H1 (cell line): ENCODE measurements around the gene NCKAP1. TPM values are rescaled to one million over a fixed set of nuclear protein-coding genes. Genes with fewer than 3 reads are reported as not detected.

Source experiments
- CTCF ChIA-PET: fragments of 300-600 bp; sonication (Branson Sonifier 250); formaldehyde crosslinking; loops from one replicate; lab custom pipeline; 2021; ENCODE audit not compliant: partially characterized antibody; lab: Charles Lee
- POLR2A ChIA-PET: fragments of 300-600 bp; sonication (Branson Sonifier 250); formaldehyde crosslinking; loops from one replicate; lab custom pipeline; 2021; ENCODE audit warnings: inconsistent platforms; ENCODE audit not compliant: partially characterized antibody; lab: Charles Lee
- DNase-seq, 2 experiments: peaks; one replicate each; pipeline versions ENCODE4 v3.0.0 to v3.0.0-alpha.2; 2010 to 2022; ENCODE audit warnings: low spot score in 2 of 2, low read depth in 1 of 2, mixed read lengths in 1 of 2
- FAIRE-seq: peaks from 2 replicates; lab custom pipeline; 2011; peaks lifted over from hg19 to GRCh38; lab: Jason Lieb, UNC
- H2AFZ ChIP-seq: 2 replicates; pipeline ENCODE4 v1.8.1; 2012; ENCODE audit warnings: low read length, inconsistent platforms
- H2AK5ac ChIP-seq: 2 replicates; pipeline ENCODE4 v1.6.1; 2013; ENCODE audit warnings: low read depth, low read length
- H2BK120ac ChIP-seq: replicated peaks from 2 replicates; pipeline ENCODE3; 2013; ENCODE audit warnings: low read depth, low read length, inconsistent platforms
- H2BK12ac ChIP-seq: 2 replicates; pipeline ENCODE4 v1.6.1; 2013; ENCODE audit warnings: low read depth, low read length
- H2BK15ac ChIP-seq: 2 replicates; pipeline ENCODE4 v1.6.1; 2013; ENCODE audit warnings: low read length
- H2BK20ac ChIP-seq: 2 replicates; pipeline ENCODE4 v1.6.1; 2013; ENCODE audit warnings: low read length
- H2BK5ac ChIP-seq: 2 replicates; pipeline ENCODE4 v1.6.1; 2013; ENCODE audit warnings: low read depth, low read length
- H3K14ac ChIP-seq: 2 replicates; pipeline ENCODE4 v1.6.1; 2013; ENCODE audit warnings: inconsistent platforms; ENCODE audit not compliant: insufficient read length
- H3K18ac ChIP-seq: 2 replicates; pipeline ENCODE4 v1.6.1; 2013; ENCODE audit warnings: low read length; ENCODE audit errors: extremely low read depth
- H3K23ac ChIP-seq: 2 replicates; pipeline ENCODE4 v1.6.1; 2013; ENCODE audit warnings: inconsistent platforms; ENCODE audit not compliant: insufficient read length
- H3K23me2 ChIP-seq: 2 replicates; pipeline ENCODE4 v1.6.1; 2013; ENCODE audit warnings: low read depth, low read length
- H3K27ac ChIP-seq: 2 replicates; pipeline ENCODE4 v1.6.1; 2011; ENCODE audit warnings: low read depth, low read length, inconsistent platforms
- H3K27me3 ChIP-seq, 4 experiments: replicated peaks in 1 of 4; 1 replicate in 1 of 4; 2 replicates in 3 of 4; pipeline versions ENCODE4 v1.6.1 to v1.8.1; 2011 to 2013; ENCODE audit warnings: low read length in 3 of 4, mild to moderate bottlenecking in 3 of 4, inconsistent platforms in 2 of 4, mixed read lengths in 2 of 4, moderate library complexity in 1 of 4; ENCODE audit not compliant: control insufficient read depth in 3 of 4, insufficient read depth in 3 of 4; ENCODE audit errors: extremely low read depth in 1 of 4
- H3K36me3 ChIP-seq, 4 experiments: 2 replicates each; pipeline versions ENCODE4 v1.6.1 to v1.8.1; 2011 to 2013; ENCODE audit warnings: mild to moderate bottlenecking in 4 of 4, low read length in 3 of 4, moderate library complexity in 2 of 4, control low read depth in 1 of 4, inconsistent platforms in 1 of 4; ENCODE audit not compliant: insufficient read depth in 4 of 4, control insufficient read depth in 2 of 4
- H3K4ac ChIP-seq: replicated peaks from 2 replicates; pipeline ENCODE3; 2013; ENCODE audit warnings: low read length, low read depth, mixed read lengths, inconsistent platforms; ENCODE audit not compliant: insufficient read length
- H3K4me1 ChIP-seq, 4 experiments: replicated peaks in 1 of 4; 1 replicate in 1 of 4; 2 replicates in 3 of 4; pipeline versions ENCODE4 v1.6.1 to v1.8.1; 2011 to 2013; ENCODE audit warnings: low read length in 3 of 4, inconsistent platforms in 2 of 4, mixed read lengths in 1 of 4; ENCODE audit not compliant: insufficient read depth in 4 of 4, control insufficient read depth in 3 of 4
- H3K4me2 ChIP-seq, 2 experiments: 2 replicates each; pipeline versions ENCODE4 v1.6.1 to v1.8.1; 2011 to 2013; ENCODE audit warnings: low read depth in 2 of 2, low read length in 2 of 2, control low read depth in 1 of 2, inconsistent platforms in 1 of 2, mild to moderate bottlenecking in 1 of 2; ENCODE audit not compliant: insufficient read depth in 1 of 2
- H3K4me3 ChIP-seq, 4 experiments: fragments of 200-600, 300-600 bp in 1 of 4; sonication (generic), shearing (Covaris generic), sonication (Bioruptor Twin) in 1 of 4; 2 replicates each; pipeline versions ENCODE4 v1.5.1 to v1.8.1; 2011 to 2016; ENCODE audit warnings: low read length in 4 of 4, low read depth in 3 of 4, control low read depth in 2 of 4, inconsistent platforms in 2 of 4, mild to moderate bottlenecking in 2 of 4, mixed read lengths in 1 of 4, moderate library complexity in 1 of 4; ENCODE audit not compliant: insufficient read depth in 2 of 4; ENCODE audit errors: extremely low read depth in 1 of 4
- H3K56ac ChIP-seq: replicated peaks from 2 replicates; pipeline ENCODE3; 2013; ENCODE audit warnings: low read depth, mild to moderate bottlenecking, mixed read lengths, low read length, inconsistent platforms; ENCODE audit not compliant: insufficient read length
- H3K79me1 ChIP-seq: 2 replicates; pipeline ENCODE4 v1.6.1; 2013; ENCODE audit warnings: low read depth, low read length, control low read depth
- H3K79me2 ChIP-seq, 2 experiments: 2 replicates each; pipeline versions ENCODE4 v1.6.1 to v1.8.1; 2012 to 2013; ENCODE audit warnings: low read length in 2 of 2, mild to moderate bottlenecking in 2 of 2, inconsistent platforms in 1 of 2; ENCODE audit not compliant: insufficient read depth in 2 of 2, control insufficient read depth in 1 of 2
- H3K9ac ChIP-seq, 4 experiments: replicated peaks in 1 of 4; 1 replicate in 1 of 4; 2 replicates in 3 of 4; pipeline versions ENCODE4 v1.6.1 to v1.8.1; 2011 to 2013; ENCODE audit warnings: low read depth in 3 of 4, low read length in 3 of 4, control low read depth in 2 of 4, mild to moderate bottlenecking in 2 of 4, moderate library complexity in 2 of 4, inconsistent platforms in 1 of 4; ENCODE audit errors: extremely low read depth in 1 of 4
- H3K9me3 ChIP-seq, 2 experiments: 2 replicates each; pipeline versions ENCODE4 v1.6.1 to v1.8.1; 2012 to 2013; ENCODE audit warnings: mild to moderate bottlenecking in 2 of 2, moderate library complexity in 2 of 2, control low read depth in 1 of 2, inconsistent platforms in 1 of 2, low read depth in 1 of 2, low read length in 1 of 2, mixed read lengths in 1 of 2; ENCODE audit not compliant: insufficient read depth in 2 of 2
- H4K20me1 ChIP-seq, 2 experiments: replicated peaks in 1 of 2; 2 replicates each; pipeline versions ENCODE3 to v1.8.1; 2011 to 2013; ENCODE audit warnings: inconsistent platforms in 2 of 2, low read length in 2 of 2, mild to moderate bottlenecking in 1 of 2; ENCODE audit not compliant: insufficient read depth in 2 of 2, control insufficient read depth in 1 of 2
- H4K5ac ChIP-seq: 2 replicates; pipeline ENCODE4 v1.6.1; 2013; ENCODE audit warnings: low read length, low read depth, mixed read lengths, inconsistent platforms; ENCODE audit not compliant: insufficient read length
- H4K8ac ChIP-seq: 2 replicates; pipeline ENCODE4 v1.8.0; 2013; ENCODE audit warnings: mild to moderate bottlenecking, moderate library complexity, low read length, inconsistent platforms; ENCODE audit not compliant: insufficient read depth; ENCODE audit errors: extremely low read depth
- H4K91ac ChIP-seq: replicated peaks from 2 replicates; pipeline ENCODE3; 2013; ENCODE audit warnings: low read length, mixed read lengths, inconsistent platforms; ENCODE audit not compliant: insufficient read length
- BACH1 ChIP-seq: IDR thresholded peaks from 2 replicates; pipeline ENCODE4 v1.6.1; 2012; ENCODE audit warnings: low read length, improper control_type of control experiment
- CHD1 ChIP-seq: IDR thresholded peaks from 2 replicates; pipeline ENCODE4 v1.6.1; 2012; ENCODE audit warnings: low read depth, low read length, improper control_type of control experiment
- CTBP2 ChIP-seq: IDR thresholded peaks from 2 replicates; pipeline ENCODE4 v1.7.0; 2011; ENCODE audit warnings: borderline replicate concordance, mild to moderate bottlenecking, moderate library complexity, mixed read lengths, low read length; ENCODE audit not compliant: insufficient read depth, insufficient read length
- CTCF ChIP-seq, 3 experiments: IDR thresholded peaks; 1 replicate in 2 of 3; 2 replicates in 1 of 3; pipeline versions ENCODE4 v1.5.1 to v1.6.1; 2011; ENCODE audit warnings: low read length in 3 of 3, mild to moderate bottlenecking in 3 of 3, inconsistent platforms in 2 of 3, low read depth in 1 of 3, moderate library complexity in 1 of 3; ENCODE audit not compliant: insufficient read depth in 1 of 3; ENCODE audit errors: control extremely low read depth in 1 of 3
- EGR1 ChIP-seq: IDR thresholded peaks from 2 replicates; pipeline ENCODE4 v1.6.1; 2011; ENCODE audit warnings: low read depth, low read length, borderline replicate concordance
- HDAC2 ChIP-seq, 2 experiments: fragments of 300-600 bp in 1 of 2; sonication (generic) in 1 of 2; IDR thresholded peaks; 2 replicates each; pipeline ENCODE4 v1.6.1; 2011 to 2012; ENCODE audit warnings: low read depth in 2 of 2, low read length in 2 of 2, mild to moderate bottlenecking in 2 of 2, moderate library complexity in 2 of 2, borderline replicate concordance in 1 of 2, inconsistent platforms in 1 of 2
- POLR2A ChIP-seq, 2 experiments: IDR thresholded peaks; 1 replicate in 1 of 2; 2 replicates in 1 of 2; pipeline ENCODE4 v1.6.1; 2011; ENCODE audit warnings: low read depth in 2 of 2, low read length in 2 of 2, mild to moderate bottlenecking in 2 of 2; ENCODE audit errors: control extremely low read depth in 1 of 2
- SAP30 ChIP-seq: fragments of 300-600 bp; sonication (generic); IDR thresholded peaks from 2 replicates; pipeline ENCODE4 v1.7.1; 2012; ENCODE audit warnings: low read length, moderate library complexity, mild to moderate bottlenecking, inconsistent platforms; ENCODE audit not compliant: insufficient read depth, insufficient replicate concordance
- SP2 ChIP-seq: IDR thresholded peaks from 2 replicates; pipeline ENCODE4 v1.6.1; 2012; ENCODE audit warnings: mild to moderate bottlenecking, low read length, inconsistent platforms
- SRF ChIP-seq: IDR thresholded peaks from 2 replicates; pipeline ENCODE4 v1.6.1; 2011; ENCODE audit warnings: mild to moderate bottlenecking, low read depth, low read length, moderate library complexity
- TBP ChIP-seq: IDR thresholded peaks from 2 replicates; pipeline ENCODE4 v1.6.1; 2011; ENCODE audit warnings: low read depth, low read length, improper control_type of control experiment
- TCF12 ChIP-seq: IDR thresholded peaks from 2 replicates; pipeline ENCODE4 v1.6.1; 2011; ENCODE audit warnings: low read depth, mild to moderate bottlenecking, low read length
- WGBS, 2 experiments: shearing (Covaris generic) in 1 of 2; methylation state at CpG; one replicate each; pipeline versions ENCODE4 v1.1.6 to v1.1.7; 2013 to 2015; ENCODE audit warnings: low lambda C conversion rate in 2 of 2, mixed read lengths in 2 of 2, inconsistent platforms in 1 of 2, low coverage in 1 of 2, missing lambda C conversion rate in 1 of 2; ENCODE audit not compliant: insufficient replicate concordance in 2 of 2, insufficient coverage in 1 of 2, insufficient read length in 1 of 2; ENCODE audit errors: extremely low coverage in 1 of 2, missing lambda C conversion rate in 1 of 2; 5-methylcytosine and 5-hydroxymethylcytosine counted together
- polyA plus RNA-seq, 7 experiments: library from polyadenylated mRNA; depleted of rRNA in 3 of 7; stranded (reverse) in 5 of 7; unstranded in 2 of 7; fragments of >200 nt in 5 of 7; fragments of 200-250 nt in 2 of 7; gene quantifications; 1 replicate in 5 of 7; 2 replicates in 1 of 7; 4 replicates in 1 of 7; pipeline versions ENCODE4 v1.2.1 to v1.2.3, GENCODE V29; 2011 to 2013; ENCODE audit warnings: missing spikeins in 2 of 7, mixed read lengths in 2 of 7
- total RNA-seq: library from RNA; stranded (reverse); fragmentation: NEBNext Ultra II Directional; extraction: Animal tissue kit (Norgen Biotek cat#: 25700); gene quantifications from 2 replicates; pipeline ENCODE4 v1.2.1, GENCODE V29; 2021

The NCKAP1 gene
- total and polyA plus RNA-seq, 2 of the 8 experiments (the other 6 are each of a cell fraction or from before 2014, with no cell fraction given), result 90.8 to 173 TPM

- Histone ChIP-seq H3K9me3 (no peaks in the 10 kb centered on the region), H2AK5ac (no peak overlapping the region), H3K79me1 (no peaks in the 10 kb centered on the region), H2BK5ac (no peak overlapping the region), H3K4me2 (no peak overlapping the region), H3K23ac (no peak overlapping the region), H3K27ac (no peak overlapping the region), H3K79me2 (peaks cover 0 to 97% of the 10 kb centered on the region in 2 experiments; a peak in 3 of 4 replicates), H2BK12ac (no peak overlapping the region), H4K91ac (no peak overlapping the region), H2BK20ac (no peak overlapping the region), H3K4ac (no peak overlapping the region), H2BK15ac (no peak overlapping the region), H3K18ac (no peak overlapping the region), H3K36me3 (peaks cover 0 to 27% (median 16%) of the 10 kb centered on the region in 4 experiments; a peak in 4 of 8 replicates), H3K9ac (no peak overlapping the region), H4K8ac (no peak overlapping the region), H4K20me1 (peaks cover 4 to 6% of the 10 kb centered on the region in 2 experiments), H3K4me3 (no peak overlapping the region), H2BK120ac (no peak overlapping the region), H4K5ac (no peak overlapping the region), H3K27me3 (no peaks in the 10 kb centered on the region), H3K23me2 (no peaks in the 10 kb centered on the region), H3K56ac (no peak overlapping the region), H3K14ac (no peak overlapping the region), H3K4me1 (no peaks in the 10 kb centered on the region; a peak in 1 of 7 replicates), H2AFZ (no peak overlapping the region)
- FAIRE-seq (no peak), DNase-seq (no peak)
- POLR2A ChIA-PET, result interaction anchor here (1.4 to 1.8 kb wide), 2 partner anchors 10 to 15 kb away, joined by 4 read pairs; no protein-coding TSS in a partner anchor
- CTCF ChIA-PET, result interaction anchor here (1.0 kb wide), 1 partner anchor 9 kb away, joined by 3 read pairs; no protein-coding TSS in a partner anchor
- WGBS, 2 experiments, result 95% methylated on average over 3 of the region's 3 CpGs; no CpG with 5 or more reads in 1 of the 2 experiments
- TF ChIP-seq CTCF (IDR thresholded peaks at IDR 0.05; ENCODE audit: control extremely low read depth in 1 of 3, insufficient read depth in 1 of 3, low read depth in 1 of 3, low read length in 3 of 3), result no peak
- no peak for TF ChIP-seq TCF12
- no peak for TF ChIP-seq TBP
- TF ChIP-seq HDAC2 (IDR thresholded peaks at IDR 0.05; ENCODE audit: borderline replicate concordance in 1 of 2, low read depth in 2 of 2, low read length in 2 of 2), result no peak
- TF ChIP-seq SP2, result no peak
- TF ChIP-seq SAP30, result no peak
- no peak for TF ChIP-seq SRF
- TF ChIP-seq BACH1, result no peak
- no peak for TF ChIP-seq POLR2A (IDR thresholded peaks at IDR 0.05; ENCODE audit: control extremely low read depth in 1 of 2, low read depth in 2 of 2, low read length in 2 of 2)
- TF ChIP-seq CTBP2, result no peak
- no peak for TF ChIP-seq CHD1
- TF ChIP-seq EGR1, result no peak
These were observed 15.5 kb downstream of the NCKAP1 start for GRCh38 chr2:183022711-183023110.
